ENCODE data around the gene ZKSCAN5. TPM values are rescaled to one million over a fixed set of nuclear protein-coding genes. Genes with fewer than 3 reads are reported as not detected.
A peak's percentile ranks its signal among the peaks of the same experiment; 100 is the strongest.
"Not testable (repeated sequence)": the region's sequence is repeated elsewhere in the genome, so short reads cannot be mapped to it uniquely, and the experiment has no call there.

ZKSCAN5 gene
- total and polyA plus RNA-seq, 3 experiments from 2014 or later = 5.0 to 8.4 (median 8.4) TPM

DNA sequence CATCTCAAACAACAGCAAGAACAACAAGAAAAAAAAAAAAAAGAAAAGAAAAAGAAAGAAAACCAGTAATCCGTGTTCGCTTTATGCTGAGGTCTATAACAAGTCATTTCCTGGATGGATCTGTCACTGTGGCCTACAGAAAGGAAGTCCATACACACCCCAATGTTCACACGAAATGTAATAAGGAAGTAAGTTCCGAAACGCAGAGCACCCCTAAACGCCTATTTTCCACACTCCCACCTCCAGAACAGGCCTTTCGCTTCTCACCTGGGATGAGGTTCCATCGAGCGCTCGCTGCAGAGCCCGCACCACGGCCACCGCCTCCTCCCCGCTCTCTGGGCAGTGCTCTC is 5.1 kb upstream of the ZKSCAN5 start:
- no peaks in the 10 kb centered on the region for H3K27me3 ChIP-seq (ENCODE audit: insufficient read depth, low read length, poor library complexity, severe bottlenecking)
- H3K27ac Mint-ChIP-seq = peak overlapping the region; percentile 90 to 100 (median 99)
- peak overlapping the region; percentile 94 to 100 (median 99) for H3K4me3 Mint-ChIP-seq
- H3K4me1 ChIP-seq (ENCODE audit: insufficient read depth, low read length) = peaks cover 29% of the 10 kb centered on the region
- H3K4me3 ChIP-seq (ENCODE audit: low read length) = peak overlapping the region; percentile 98
- peaks cover 21 to 46% (median 45%) of the 10 kb centered on the region in 3 donors for H3K4me1 Mint-ChIP-seq
- peaks cover 0 to 1% (median 1%) of the 10 kb centered on the region in 5 donors for H3K9me3 Mint-ChIP-seq
- CTCF ChIA-PET = interaction anchor here (1.0 to 2.0 kb wide), 4 partner anchors 25 to 118 kb away, joined by 3 to 7 read pairs (median 5); partner anchors contain the start of gene ZNF655
- peaks cover under 1% of the 10 kb centered on the region for H3K9me3 ChIP-seq (ENCODE audit: low read length)
- POLR2A ChIA-PET = interaction anchor here (0.7 to 1.9 kb wide), 10 partner anchors 25 to 125 kb away, joined by 3 to 24 read pairs (median 4); partner anchors contain the start of genes BUD31, FAM200A, PDAP1 and ZNF655
- peaks cover 10 to 44% (median 12%) of the 10 kb centered on the region in 3 donors for H3K36me3 Mint-ChIP-seq
- H3K27me3 Mint-ChIP-seq = no peaks in the 10 kb centered on the region
- H3K27ac ChIP-seq (ENCODE audit: low read depth, low read length) = peak overlapping the region; percentile 99
- peak in 3 of 5 donors; percentile 8 to 59 (median 54) for DNase-seq
- peaks cover 6% of the 10 kb centered on the region for H3K36me3 ChIP-seq (ENCODE audit: insufficient read depth, low read length)

DNA sequence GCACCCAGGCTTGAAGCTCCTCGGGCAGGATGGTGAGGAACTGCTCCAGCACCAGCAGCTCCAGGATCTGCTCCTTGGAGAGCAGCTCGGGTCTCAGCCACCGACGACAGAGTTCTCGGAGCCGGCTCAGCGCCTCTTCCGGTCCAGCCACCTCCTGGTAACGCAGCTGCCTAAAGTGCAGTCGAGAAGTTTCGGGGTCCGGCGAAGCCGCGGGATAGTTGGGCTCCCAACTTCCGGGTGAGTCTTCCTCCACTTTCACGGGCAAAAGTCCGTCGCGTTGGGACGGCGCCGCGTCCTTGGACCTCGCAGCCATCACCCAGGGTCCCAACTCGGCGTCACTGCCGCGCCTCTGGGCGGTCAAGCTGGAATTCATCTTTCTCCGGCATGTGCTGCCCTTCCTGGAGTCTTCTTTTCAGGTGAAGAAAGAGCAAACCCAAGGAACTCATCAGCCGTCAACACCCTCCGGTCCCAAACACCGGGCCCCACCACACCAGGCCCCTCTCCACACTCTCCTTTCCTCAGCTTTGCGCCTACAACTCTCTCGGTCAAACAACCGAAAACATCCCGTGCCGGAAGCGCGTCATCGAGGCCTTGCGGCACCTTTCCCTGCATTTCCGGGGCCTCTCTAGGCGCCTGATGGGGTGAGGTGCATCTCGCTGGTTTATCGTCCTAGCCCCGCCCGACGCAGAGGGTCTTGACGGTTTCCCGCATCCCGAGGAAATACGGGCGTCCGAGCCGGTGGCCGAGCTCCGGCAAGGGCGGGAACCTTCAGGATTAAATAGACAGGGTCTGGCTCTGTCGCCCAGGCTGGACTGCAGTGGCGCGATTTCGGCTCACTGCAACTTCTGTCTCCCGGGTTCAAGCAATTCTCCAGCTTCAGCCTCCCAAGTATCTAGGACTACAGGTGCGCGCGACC is 4.5 kb upstream of the ZKSCAN5 start, which contains the start of gene ZNF394:
TSS of gene ZNF394 (minus strand) at position 561 of the 916 bp plus-strand sequence. CDS start at position 373, 188 bp downstream.
- Mint-ChIP-seq H3K36me3 (peaks cover 7 to 44% (median 11%) of the 10 kb centered on the region in 3 donors), H3K27me3 (no peaks in the 10 kb centered on the region)
- CTCF ChIA-PET = interaction anchor here (1.0 to 2.0 kb wide), 4 partner anchors 26 to 117 kb away, joined by 3 to 7 read pairs (median 5); partner anchors contain the start of gene ZNF655

DNA sequence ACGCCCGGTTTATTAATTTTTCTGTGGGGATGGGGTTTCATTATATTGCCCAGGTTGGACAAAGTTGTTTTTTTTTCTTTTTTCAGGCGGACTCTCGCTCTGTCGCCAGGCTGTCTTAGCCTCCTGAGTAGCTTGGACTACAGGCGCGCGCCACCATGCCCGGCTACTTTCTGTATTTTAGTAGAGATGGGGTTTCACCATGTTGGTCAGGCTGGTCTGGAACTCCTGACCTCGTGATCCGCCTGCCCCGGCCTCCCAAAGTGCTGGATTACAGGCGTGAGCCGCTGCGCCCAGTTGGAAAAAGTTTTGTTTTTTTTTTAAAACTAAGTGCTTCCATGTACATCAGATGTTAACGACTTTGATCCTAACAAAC is 3.8 kb upstream of the ZKSCAN5 start:
- Mint-ChIP-seq H3K27me3 (no peaks in the 10 kb centered on the region), H3K4me3 (peak overlapping the region; percentile 94 to 100 (median 99)), H3K36me3 (peaks cover 7 to 41% (median 11%) of the 10 kb centered on the region in 3 donors), H3K27ac (peak overlapping the region; percentile 90 to 100 (median 99)), H3K4me1 (peaks cover 25 to 57% (median 50%) of the 10 kb centered on the region in 3 donors), H3K9me3 (no peaks in the 10 kb centered on the region)
- no peak for DNase-seq
- Histone ChIP-seq H3K36me3 (ENCODE audit: insufficient read depth, low read length) (peaks cover 5% of the 10 kb centered on the region), H3K27ac (ENCODE audit: low read depth, low read length) (peak overlapping the region; percentile 99), H3K4me3 (ENCODE audit: low read length) (peak overlapping the region; percentile 98), H3K27me3 (ENCODE audit: insufficient read depth, low read length, poor library complexity, severe bottlenecking) (no peaks in the 10 kb centered on the region), H3K9me3 (ENCODE audit: low read length) (no peaks in the 10 kb centered on the region), H3K4me1 (ENCODE audit: insufficient read depth, low read length) (peaks cover 34% of the 10 kb centered on the region)
- ChIA-PET CTCF (interaction anchor here (1.6 to 2.0 kb wide), 3 partner anchors 27 to 117 kb away, joined by 4 to 7 read pairs (median 6); partner anchors contain the start of gene ZNF655), POLR2A (interaction anchor here (0.5 to 1.9 kb wide), 12 partner anchors 34 to 125 kb away, joined by 3 to 24 read pairs (median 4); partner anchors contain the start of genes BUD31, FAM200A, PDAP1 and PTCD1)

More for the DNA sequence above, 4.5 kb upstream of the ZKSCAN5 start, which contains the start of gene ZNF394:
- peak; percentile 83 to 93 (median 84) for DNase-seq
- Mint-ChIP-seq H3K9me3 (no peaks in the 10 kb centered on the region), H3K4me1 (peaks cover 21 to 50% (median 46%) of the 10 kb centered on the region in 3 donors), H3K27ac (peak within 1 kb of the TSS; percentile 90 to 100 (median 99)), H3K4me3 (peak within 1 kb of the TSS; percentile 94 to 100 (median 99))
- Histone ChIP-seq H3K4me3 (ENCODE audit: low read length) (peak within 1 kb of the TSS; percentile 98), H3K36me3 (ENCODE audit: insufficient read depth, low read length) (peaks cover 5% of the 10 kb centered on the region), H3K27me3 (ENCODE audit: insufficient read depth, low read length, poor library complexity, severe bottlenecking) (no peaks in the 10 kb centered on the region), H3K27ac (ENCODE audit: low read depth, low read length) (peak within 1 kb of the TSS; percentile 99), H3K4me1 (ENCODE audit: insufficient read depth, low read length) (peaks cover 29% of the 10 kb centered on the region), H3K9me3 (ENCODE audit: low read length) (no peaks in the 10 kb centered on the region)
- POLR2A ChIA-PET = interaction anchor here (0.5 to 1.9 kb wide), 13 partner anchors 26 to 124 kb away, joined by 3 to 24 read pairs (median 4); partner anchors contain the start of genes BUD31, FAM200A, PDAP1 and PTCD1

DNA sequence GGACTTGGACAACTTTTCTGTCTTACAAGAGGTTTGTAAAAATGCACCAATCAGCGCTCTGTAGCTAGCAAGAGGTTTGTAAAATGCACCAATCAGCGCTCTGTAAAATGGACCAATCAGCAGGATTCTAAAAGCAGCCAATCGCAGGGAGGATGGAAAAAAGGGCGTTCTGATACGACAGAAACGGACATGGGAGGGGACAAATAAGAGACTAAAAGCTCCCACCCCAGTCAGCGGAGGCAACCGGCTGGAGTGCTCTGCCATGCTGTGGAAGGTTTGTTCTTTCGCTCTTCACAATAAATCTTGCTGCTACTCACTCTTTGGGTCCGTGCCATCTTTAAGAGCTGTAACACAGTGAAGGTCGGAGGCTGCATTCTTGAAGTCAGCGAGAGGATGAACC is 3.2 kb upstream of the ZKSCAN5 start:
- not testable (repeated sequence) for H3K9me3 ChIP-seq (ENCODE audit: low read length); H3K9me3 Mint-ChIP-seq; H3K4me3 ChIP-seq (ENCODE audit: low read length); H3K27me3 ChIP-seq (ENCODE audit: insufficient read depth, low read length, poor library complexity, severe bottlenecking); H3K27ac ChIP-seq (ENCODE audit: low read depth, low read length); H3K36me3 ChIP-seq (ENCODE audit: insufficient read depth, low read length); H3K27me3 Mint-ChIP-seq; DNase-seq
- peaks cover 28 to 60% (median 54%) of the 10 kb centered on the region in 3 donors for H3K4me1 Mint-ChIP-seq
- POLR2A ChIA-PET = interaction anchor here (0.6 to 1.1 kb wide), 2 partner anchors 57 to 124 kb away, joined by 3 to 4 read pairs; no protein-coding TSS in a partner anchor
- CTCF ChIA-PET = interaction anchor here (2.0 kb wide), 1 partner anchor 27 kb away, joined by 6 read pairs; no protein-coding TSS in a partner anchor
- H3K36me3 Mint-ChIP-seq = peaks cover 7 to 38% (median 8%) of the 10 kb centered on the region in 3 donors
- H3K4me3 Mint-ChIP-seq = peak overlapping the region; percentile 94 to 100 (median 99)
- peaks cover 38% of the 10 kb centered on the region for H3K4me1 ChIP-seq (ENCODE audit: insufficient read depth, low read length)
- peak overlapping the region in 4 of 8 donors; percentile 40 to 90 (median 59) for H3K27ac Mint-ChIP-seq

DNA sequence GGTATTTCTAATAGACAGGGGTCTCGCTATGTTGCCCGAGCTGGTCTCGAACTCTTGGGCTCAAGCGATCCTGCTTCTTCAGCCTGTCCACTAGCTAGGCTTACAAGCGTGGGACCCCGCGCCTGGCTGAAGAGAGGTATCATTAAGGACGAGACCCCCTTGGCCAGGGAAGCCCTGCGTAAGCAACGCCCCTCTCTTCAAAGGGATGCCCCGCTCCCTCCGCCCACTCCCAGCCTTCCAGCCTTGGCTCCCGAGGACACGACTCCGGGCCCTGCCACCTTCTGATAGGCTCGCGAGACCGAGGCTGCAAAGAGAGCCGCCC is 220 bp upstream of the ZKSCAN5 start:
- no peaks in the 10 kb centered on the region for H3K9me3 ChIP-seq (ENCODE audit: low read length)
- DNase-seq = no peak
- peak overlapping the region; percentile 94 for H3K4me3 ChIP-seq (ENCODE audit: low read length)
- no peaks in the 10 kb centered on the region for H3K9me3 Mint-ChIP-seq
- peak overlapping the region; percentile 92 to 100 (median 99) for H3K27ac Mint-ChIP-seq
- POLR2A ChIA-PET = interaction anchor here (0.5 to 3.3 kb wide), 13 partner anchors 8 to 1082 kb away, joined by 3 to 34 read pairs (median 5); partner anchors contain the start of genes ATP5MF, BUD31, CPSF4 and FAM200A
- CTCF ChIA-PET = interaction anchor here (0.7 to 2.0 kb wide), 7 partner anchors 10 to 96 kb away, joined by 3 to 6 read pairs (median 3); partner anchors contain the start of genes BUD31, PDAP1 and ZNF655
- peaks cover 0 to 22% (median 0%) of the 10 kb centered on the region in 3 donors for H3K36me3 Mint-ChIP-seq
- no peaks in the 10 kb centered on the region for H3K27me3 ChIP-seq (ENCODE audit: insufficient read depth, low read length, poor library complexity, severe bottlenecking)
- H3K27me3 Mint-ChIP-seq = peaks cover 0 to 3% of the 10 kb centered on the region in 2 donors
- peak overlapping the region; percentile 94 to 100 (median 97) for H3K4me3 Mint-ChIP-seq
- peaks cover 23 to 51% (median 41%) of the 10 kb centered on the region in 3 donors for H3K4me1 Mint-ChIP-seq
- peak overlapping the region; percentile 75 for H3K27ac ChIP-seq (ENCODE audit: low read depth, low read length)
- peaks cover 26% of the 10 kb centered on the region for H3K4me1 ChIP-seq (ENCODE audit: insufficient read depth, low read length)
- H3K36me3 ChIP-seq (ENCODE audit: insufficient read depth, low read length) = no peaks in the 10 kb centered on the region

DNA sequence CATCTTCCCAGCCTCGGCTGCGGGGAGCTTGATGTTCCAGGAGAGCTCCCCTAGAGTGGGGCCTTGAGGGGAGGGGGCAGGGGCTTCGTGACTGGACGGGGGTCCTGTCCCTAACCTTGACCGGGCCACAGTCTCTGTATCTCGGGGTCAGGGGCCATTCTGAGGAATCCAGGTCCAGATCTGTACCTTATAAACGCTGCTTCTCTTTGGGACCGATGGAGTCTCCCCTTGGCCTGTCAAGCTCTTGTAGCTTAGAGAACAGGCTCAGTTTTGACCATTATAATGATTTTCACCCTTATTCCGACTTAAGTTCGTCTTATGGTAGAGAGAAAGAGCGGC is 831 bp downstream of the ZKSCAN5 start:
- Histone ChIP-seq H3K4me3 (ENCODE audit: low read length) (peak overlapping the region; percentile 94), H3K36me3 (ENCODE audit: insufficient read depth, low read length) (no peaks in the 10 kb centered on the region), H3K27ac (ENCODE audit: low read depth, low read length) (peak overlapping the region; percentile 75), H3K4me1 (ENCODE audit: insufficient read depth, low read length) (peaks cover 26% of the 10 kb centered on the region), H3K9me3 (ENCODE audit: low read length) (no peaks in the 10 kb centered on the region), H3K27me3 (ENCODE audit: insufficient read depth, low read length, poor library complexity, severe bottlenecking) (no peaks in the 10 kb centered on the region)
- peak overlapping the region; percentile 94 to 100 (median 97) for H3K4me3 Mint-ChIP-seq
- H3K9me3 Mint-ChIP-seq = no peaks in the 10 kb centered on the region
- peaks cover 0 to 3% of the 10 kb centered on the region in 2 donors for H3K27me3 Mint-ChIP-seq
- DNase-seq = no peak
- H3K4me1 Mint-ChIP-seq = peaks cover 21 to 44% (median 38%) of the 10 kb centered on the region in 3 donors
- H3K27ac Mint-ChIP-seq = peak overlapping the region; percentile 92 to 100 (median 99)
- ChIA-PET POLR2A (interaction anchor here (0.6 to 3.3 kb wide), 11 partner anchors 9 to 1081 kb away, joined by 3 to 34 read pairs (median 6); partner anchors contain the start of genes ATP5MF, CPSF4, FAM200A and FBXO24), CTCF (interaction anchor here (0.9 to 2.0 kb wide), 6 partner anchors 9 to 97 kb away, joined by 3 to 6 read pairs (median 3); partner anchors contain the start of genes ATP5MF, BUD31, PDAP1 and ZNF655)
- peaks cover 0 to 13% (median 0%) of the 10 kb centered on the region in 3 donors for H3K36me3 Mint-ChIP-seq

DNA sequence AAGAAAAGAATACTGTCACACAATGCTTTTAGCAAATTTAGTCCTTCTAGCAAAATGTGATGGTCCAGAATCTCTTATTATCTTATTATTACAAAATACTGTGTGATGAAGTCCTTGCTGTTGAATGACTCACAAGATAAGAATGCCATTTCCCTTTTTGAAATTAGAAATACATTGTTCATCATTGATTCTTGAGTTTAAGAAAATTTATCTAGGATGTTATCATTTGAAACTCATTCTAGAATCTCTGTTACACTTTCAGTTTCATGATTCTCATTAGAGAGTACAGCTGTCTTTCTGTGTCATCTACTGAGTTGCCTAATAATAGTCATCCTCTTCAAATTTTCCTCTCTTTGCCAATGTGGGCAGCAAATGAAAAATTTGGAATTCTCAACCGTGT is 9.6 kb downstream of the ZKSCAN5 start:
- Mint-ChIP-seq H3K4me1 (peaks cover 8 to 11% (median 10%) of the 10 kb centered on the region in 3 donors), H3K9me3 (no peaks in the 10 kb centered on the region), H3K27me3 (no peaks in the 10 kb centered on the region), H3K36me3 (peaks cover 5 to 56% (median 19%) of the 10 kb centered on the region in 3 donors), H3K27ac (no peak overlapping the region), H3K4me3 (no peak overlapping the region)
- no peak overlapping the region for H3K27ac ChIP-seq (ENCODE audit: low read depth, low read length)
- no peaks in the 10 kb centered on the region for H3K9me3 ChIP-seq (ENCODE audit: low read length)
- DNase-seq = no peak
- H3K27me3 ChIP-seq (ENCODE audit: insufficient read depth, low read length, poor library complexity, severe bottlenecking) = no peaks in the 10 kb centered on the region
- no peaks in the 10 kb centered on the region for H3K4me1 ChIP-seq (ENCODE audit: insufficient read depth, low read length)
- H3K4me3 ChIP-seq (ENCODE audit: low read length) = no peak overlapping the region
- peaks cover 12% of the 10 kb centered on the region for H3K36me3 ChIP-seq (ENCODE audit: insufficient read depth, low read length)
- CTCF ChIA-PET = interaction anchor here (0.7 kb wide), 1 partner anchor 9 kb away, joined by 3 read pairs; the partner anchor contains the start of gene ZKSCAN5
- POLR2A ChIA-PET = no interaction called here

All from CD8-positive, alpha-beta memory T cell (primary cell).